Measurements from ENCODE around the gene PKHD1. TPM values are rescaled to one million over a fixed set of nuclear protein-coding genes. Genes with fewer than 3 reads are reported as not detected.

Gene PKHD1
- polyA plus RNA-seq, 1 of the 3 experiments (the other 2 are of a cell fraction) = not detected

GRCh38 chr6:51777618-51778017 lies 309.8 kb downstream of the PKHD1 start (continued):
- TF ChIP-seq REST (IDR thresholded peaks at IDR 0.05; ENCODE audit: low read depth, low read length) (no peak), GATA2 (CRISPR knock-in tag; IDR thresholded peaks at IDR 0.05) (peak; percentile 72), POLR2AphosphoS5 (IDR thresholded peaks at IDR 0.05; ENCODE audit: low read depth, low read length) (no peak), MXI1 (IDR thresholded peaks at IDR 0.05; ENCODE audit: low read depth, low read length) (peak; percentile 32; the same call in 1 of the 2 replicates), FOSL2 (IDR thresholded peaks at IDR 0.05; ENCODE audit: borderline replicate concordance, low read depth) (no peak), RAD21 (IDR thresholded peaks at IDR 0.05; ENCODE audit: low read length) (peak; percentile 27; the same call in 1 of the 2 replicates), RXRA (IDR thresholded peaks at IDR 0.05; ENCODE audit: borderline replicate concordance, low read depth) (no peak), RCOR1 (IDR thresholded peaks at IDR 0.05; ENCODE audit: low read length) (peak; percentile 61), USF2 (IDR thresholded peaks at IDR 0.05; ENCODE audit: borderline replicate concordance, low read depth, low read length) (no peak), ZBTB33 (IDR thresholded peaks at IDR 0.05; ENCODE audit: borderline replicate concordance, low read depth) (no peak), SMC3 (IDR thresholded peaks at IDR 0.05; ENCODE audit: low read depth, low read length) (no peak), RFX5 (IDR thresholded peaks at IDR 0.05; ENCODE audit: low read length) (no peak), SIN3A (IDR thresholded peaks at IDR 0.05; ENCODE audit: borderline replicate concordance, low read depth, low read length) (no peak), YY1 (IDR thresholded peaks at IDR 0.05; ENCODE audit: low read depth) (no peak), TCF12 (IDR thresholded peaks at IDR 0.05) (no peak), ELF1 (IDR thresholded peaks at IDR 0.05) (no peak), EZH2phosphoT487 (IDR thresholded peaks at IDR 0.05; ENCODE audit: borderline replicate concordance, low read depth) (no peak), MEF2A (IDR thresholded peaks at IDR 0.05; ENCODE audit: borderline replicate concordance, low read depth) (no peak), TEAD4 (IDR thresholded peaks at IDR 0.05; ENCODE audit: borderline replicate concordance, insufficient read depth) (no peak), NRF1 (IDR thresholded peaks at IDR 0.05; ENCODE audit: low read depth, low read length) (no peak), MAX (IDR thresholded peaks at IDR 0.05; ENCODE audit: low read depth) (no peak)

Measured in SK-N-SH (cell line).